Esophagus squamous epithelium (tissue), 5 donors: ENCODE measurements around the gene WFDC5. TPM values are rescaled to one million over a fixed set of nuclear protein-coding genes. Genes with fewer than 3 reads are reported as not detected.

Experiments
- DNase-seq: peaks from one replicate; lab custom pipeline; 2025; lab: John Stamatoyannopoulos, UW
- H3K27ac ChIP-seq, 4 donors: fragments of 200-600 bp; sonication (generic); one replicate each; pipeline ENCODE4 v1.5.1; 2016 to 2019; ENCODE audit warnings: mild to moderate bottlenecking in 1 of 4
- H3K27me3 ChIP-seq, 4 donors: fragments of 200-600 bp; sonication (generic); 1 replicate in 3 of 4; 2 replicates in 1 of 4; pipeline versions ENCODE4 v1.5.1 to v1.6.0; 2017 to 2021; ENCODE audit warnings: antibody characterized with exemption in 1 of 4
- H3K36me3 ChIP-seq, 3 donors: fragments of 200-600 bp; sonication (generic); one replicate each; pipeline ENCODE4 v1.5.1; 2016 to 2019
- H3K4me1 ChIP-seq, 3 donors: fragments of 200-600 bp; sonication (generic); one replicate each; pipeline ENCODE4 v1.5.1; 2017 to 2019
- H3K4me3 ChIP-seq, 4 donors: fragments of 200-600 bp; sonication (generic); 1 replicate in 3 of 4; 2 replicates in 1 of 4; pipeline ENCODE4 v1.5.1; 2016 to 2019; ENCODE audit warnings: mild to moderate bottlenecking in 2 of 4, moderate library complexity in 1 of 4
- H3K9me3 ChIP-seq, 3 donors: fragments of 200-600 bp; sonication (generic); one replicate each; pipeline ENCODE4 v1.5.1; 2016 to 2019
- CTCF ChIP-seq, 6 experiments: fragments of 450-650 bp in 4 of 6; fragments of 200-600 bp in 2 of 6; sonication (generic) in 2 of 6; IDR thresholded peaks; one replicate each; pipeline ENCODE4 v1.5.1; 2016 to 2019; ENCODE audit warnings: antibody characterized with exemption in 6 of 6, mild to moderate bottlenecking in 4 of 6, moderate library complexity in 4 of 6
- POLR2A ChIP-seq, 4 donors: fragments of 450-650 bp; IDR thresholded peaks; one replicate each; pipeline ENCODE4 v1.6.1; 2017; ENCODE audit warnings: antibody characterized with exemption in 4 of 4, mild to moderate bottlenecking in 4 of 4, moderate library complexity in 3 of 4
- WGBS, 2 donors: methylation state at CpG; one replicate each; pipeline ENCODE4 v1.1.5; 2018; 5-methylcytosine and 5-hydroxymethylcytosine counted together
- intact Hi-C: fragments of 100-400 bp; cut with DNase I; formaldehyde crosslinking; loops from one replicate; pipeline ENCODE4 v1.15.0; 2022
- total RNA-seq, 4 donors: library from RNA; depleted of rRNA; stranded (reverse); fragments of >200 nt; gene quantifications; one replicate each; pipeline ENCODE4 v1.1.0, GENCODE V29; 2016
- donor health status: DM: yes; HTN: yes; CAD: no.

The WFDC5 gene
- total RNA-seq, 4 donors from 2014 or later, result 3.1 to 32.1 (median 4.6) TPM

GRCh38 chr20:45091366-45091765 lies 23.6 kb downstream of the WFDC5 start:
- Histone ChIP-seq H3K36me3 (no peaks in the 10 kb centered on the region), H3K9me3 (no peaks in the 10 kb centered on the region), H3K4me3 (no peak overlapping the region), H3K27ac (no peak overlapping the region), H3K27me3 (peaks cover 0 to 6% (median 0%) of the 10 kb centered on the region in 4 donors), H3K4me1 (peaks cover 0 to 8% (median 3%) of the 10 kb centered on the region in 3 donors)
- no peak for DNase-seq
- intact Hi-C loops, result loop anchor here (10.0 kb wide), 1 partner anchor 47 kb away; no protein-coding TSS in a partner anchor
- TF ChIP-seq CTCF (IDR thresholded peaks at IDR 0.05) (no peak), POLR2A (IDR thresholded peaks at IDR 0.05) (no peak)
- WGBS, 2 donors, result 74 to 82% methylated on average over 3 of the region's 3 CpGs

GRCh38 chr20:45090481-45090880 lies 24.5 kb downstream of the WFDC5 start:
- Histone ChIP-seq H3K36me3 (no peaks in the 10 kb centered on the region), H3K27me3 (no peaks in the 10 kb centered on the region), H3K9me3 (no peaks in the 10 kb centered on the region), H3K27ac (no peak overlapping the region), H3K4me1 (peaks cover 0 to 8% (median under 1%) of the 10 kb centered on the region in 3 donors), H3K4me3 (no peak overlapping the region)
- intact Hi-C loops, result loop anchor here (10.0 kb wide), 1 partner anchor 46 kb away; no protein-coding TSS in a partner anchor
- no peak for DNase-seq
- TF ChIP-seq POLR2A (IDR thresholded peaks at IDR 0.05) (no peak), CTCF (IDR thresholded peaks at IDR 0.05) (no peak)
- WGBS, 2 donors, result 90 to 96% methylated on average over 3 of the region's 3 CpGs

GRCh38 chr20:45088247-45088646 lies 26.7 kb downstream of the WFDC5 start:
- TF ChIP-seq POLR2A (IDR thresholded peaks at IDR 0.05) (no peak), CTCF (IDR thresholded peaks at IDR 0.05) (no peak)
- H3K4me3 ChIP-seq, result no peak overlapping the region
- 50 to 57% methylated on average over 4 to 6 of the region's 7 CpGs for WGBS, 2 donors
- H3K27me3 ChIP-seq, result no peaks in the 10 kb centered on the region
- no peak for DNase-seq
- intact Hi-C loops, result no loop called here
- no peak overlapping the region for H3K27ac ChIP-seq
- peaks cover 0 to 8% (median 0%) of the 10 kb centered on the region in 3 donors for H3K4me1 ChIP-seq
- H3K36me3 ChIP-seq, result no peaks in the 10 kb centered on the region
- H3K9me3 ChIP-seq, result no peaks in the 10 kb centered on the region

GRCh38 chr20:45087814-45088213 lies 27.2 kb downstream of the WFDC5 start:
- Histone ChIP-seq H3K36me3 (peaks cover 0 to 2% (median 0%) of the 10 kb centered on the region in 3 donors), H3K27ac (no peak overlapping the region), H3K4me3 (no peak overlapping the region), H3K4me1 (peaks cover 0 to 8% (median 0%) of the 10 kb centered on the region in 3 donors), H3K27me3 (no peaks in the 10 kb centered on the region), H3K9me3 (no peaks in the 10 kb centered on the region)
- WGBS, 2 donors, result 17 to 60% methylated on average over 1 of the region's 1 CpG
- intact Hi-C loops, result no loop called here
- no peak for DNase-seq
- TF ChIP-seq CTCF (IDR thresholded peaks at IDR 0.05) (no peak), POLR2A (IDR thresholded peaks at IDR 0.05) (no peak)

GRCh38 chr20:45087097-45087790 lies 27.7 kb downstream of the WFDC5 start:
- peaks cover 0 to 1% (median 0%) of the 10 kb centered on the region in 3 donors for H3K9me3 ChIP-seq
- 73 to 82% methylated on average over 3 of the region's 3 CpGs for WGBS, 2 donors
- no peak for TF ChIP-seq CTCF (IDR thresholded peaks at IDR 0.05)
- no peak for TF ChIP-seq POLR2A (IDR thresholded peaks at IDR 0.05)
- no peak overlapping the region for H3K27ac ChIP-seq
- intact Hi-C loops, result no loop called here
- no peak overlapping the region for H3K4me3 ChIP-seq
- H3K27me3 ChIP-seq, result no peaks in the 10 kb centered on the region
- H3K36me3 ChIP-seq, result peaks cover 0 to 8% (median 0%) of the 10 kb centered on the region in 3 donors
- no peak for DNase-seq
- peaks cover 0 to 8% (median 0%) of the 10 kb centered on the region in 3 donors for H3K4me1 ChIP-seq
